WTC11 (cell line): Measurements from ENCODE around the gene ZNF770. TPM values are rescaled to one million over a fixed set of nuclear protein-coding genes. Genes with fewer than 3 reads are reported as not detected.

ENCODE experiments used
- ATAC-seq: fragments of 200-7000 bp; cut with Tn5 transposase; 2 replicates; pipeline ENCODE4 v1.10.0; 2021; ENCODE audit warnings: mild to moderate bottlenecking, moderate library complexity
- CTCF ChIA-PET: fragments of 300-600 bp; sonication (Branson Sonifier 250); formaldehyde crosslinking; loops from one replicate; lab custom pipeline; 2021; ENCODE audit warnings: antibody characterized with exemption; lab: Charles Lee
- POLR2A ChIA-PET: fragments of 350-600 bp; sonication (Branson Sonifier 250); formaldehyde crosslinking; loops from one replicate; lab custom pipeline; 2021; ENCODE audit warnings: antibody characterized with exemption; lab: Charles Lee
- DNase-seq: peaks from one replicate; pipeline ENCODE4 v3.0.0; 2021; ENCODE audit warnings: low spot score
- H3K27ac Mint-ChIP-seq: 2 replicates; pipeline ENCODE4 v1.8.0; 2021; ENCODE audit warnings: mixed read lengths
- H3K27me3 Mint-ChIP-seq: 2 replicates; pipeline ENCODE4 v1.8.0; 2021; ENCODE audit warnings: low read depth, mild to moderate bottlenecking, moderate library complexity, mixed read lengths
- H3K36me3 Mint-ChIP-seq: 2 replicates; pipeline ENCODE4 v1.8.0; 2021; ENCODE audit warnings: mixed read lengths
- H3K4me1 Mint-ChIP-seq: 2 replicates; pipeline ENCODE4 v1.8.0; 2022; ENCODE audit warnings: mixed read lengths
- H3K4me3 Mint-ChIP-seq: 2 replicates; pipeline ENCODE4 v1.8.0; 2021; ENCODE audit warnings: mild to moderate bottlenecking, moderate library complexity, mixed read lengths
- H3K9me3 Mint-ChIP-seq: 2 replicates; pipeline ENCODE4 v1.8.0; 2021; ENCODE audit warnings: mixed read lengths
- AR ChIP-seq: fragments of 250-450 bp; sonication (Bioruptor Pico); IDR thresholded peaks from 2 replicates; pipeline ENCODE4 v1.9.0; 2021; ENCODE audit warnings: mild to moderate bottlenecking
- ATF1 ChIP-seq: sonication (generic); formaldehyde crosslinking; IDR thresholded peaks from 2 replicates; pipeline ENCODE4 v1.8.1; 2023; ENCODE audit warnings: mild to moderate bottlenecking, moderate library complexity, missing genetic modification reagents
- EMX1 ChIP-seq: fragments of 250-450 bp; sonication (Bioruptor Pico); IDR thresholded peaks from 2 replicates; pipeline ENCODE4 v1.8.0; 2021; ENCODE audit warnings: mild to moderate bottlenecking
- FOXP4 ChIP-seq: sonication (generic); formaldehyde crosslinking; IDR thresholded peaks from 2 replicates; pipeline ENCODE4 v1.8.0; 2022; ENCODE audit warnings: mild to moderate bottlenecking, missing genetic modification reagents
- HMGXB4 ChIP-seq: sonication (generic); formaldehyde crosslinking; IDR thresholded peaks from 2 replicates; pipeline ENCODE4 v1.8.1; 2023; ENCODE audit warnings: mild to moderate bottlenecking, moderate library complexity, missing genetic modification reagents
- IRF1 ChIP-seq: sonication (generic); formaldehyde crosslinking; IDR thresholded peaks from 2 replicates; pipeline ENCODE4 v1.8.0; 2023; ENCODE audit warnings: missing genetic modification reagents
- IRF2 ChIP-seq: sonication (generic); formaldehyde crosslinking; IDR thresholded peaks from 2 replicates; pipeline ENCODE4 v1.8.0; 2022; ENCODE audit warnings: low read depth, missing genetic modification reagents, borderline replicate concordance
- KAT7 ChIP-seq: sonication (generic); formaldehyde crosslinking; IDR thresholded peaks from 2 replicates; pipeline ENCODE4 v1.8.1; 2023; ENCODE audit warnings: missing genetic modification reagents, mild to moderate bottlenecking, borderline replicate concordance
- MYBL2 ChIP-seq: sonication (generic); formaldehyde crosslinking; IDR thresholded peaks from 2 replicates; pipeline ENCODE4 v1.8.1; 2023; ENCODE audit warnings: mild to moderate bottlenecking, moderate library complexity, missing genetic modification reagents
- NR3C1 ChIP-seq: sonication (generic); formaldehyde crosslinking; conservative IDR thresholded peaks from 2 replicates; pipeline ENCODE4 v1.8.1; 2023; ENCODE audit warnings: low read depth, mild to moderate bottlenecking, missing genetic modification reagents
- PREB ChIP-seq: sonication (generic); formaldehyde crosslinking; IDR thresholded peaks from 2 replicates; pipeline ENCODE4 v1.8.1; 2022; ENCODE audit warnings: mild to moderate bottlenecking, missing genetic modification reagents, moderate library complexity, borderline replicate concordance
- SOX15 ChIP-seq: fragments of 250-450 bp; sonication (Bioruptor Pico); IDR thresholded peaks from 2 replicates; pipeline ENCODE4 v1.9.0; 2021; ENCODE audit warnings: mild to moderate bottlenecking
- STAT6 ChIP-seq: sonication (generic); formaldehyde crosslinking; conservative IDR thresholded peaks from 2 replicates; pipeline ENCODE4 v1.8.1; 2023; ENCODE audit warnings: mild to moderate bottlenecking, low read depth, missing genetic modification reagents, moderate library complexity
- TEAD4 ChIP-seq: sonication (generic); formaldehyde crosslinking; IDR thresholded peaks from 2 replicates; pipeline ENCODE4 v1.8.0; 2022; ENCODE audit warnings: mild to moderate bottlenecking, missing genetic modification reagents
- ZMAT4 ChIP-seq: fragments of 250-450 bp; sonication (Bioruptor Pico); IDR thresholded peaks from 2 replicates; pipeline ENCODE4 v1.9.0; 2021; ENCODE audit warnings: mild to moderate bottlenecking
- ZNF317 ChIP-seq: sonication (generic); formaldehyde crosslinking; IDR thresholded peaks from 2 replicates; pipeline ENCODE4 v1.8.1; 2023; ENCODE audit warnings: low read depth, mild to moderate bottlenecking, moderate library complexity, missing genetic modification reagents, borderline replicate concordance
- ZNF396 ChIP-seq: fragments of 250-450 bp; sonication (Bioruptor Pico); IDR thresholded peaks from 2 replicates; pipeline ENCODE4 v1.8.0; 2021; ENCODE audit warnings: mild to moderate bottlenecking, moderate library complexity, borderline replicate concordance
- total RNA-seq: library from RNA; stranded (reverse); gene quantifications from 3 replicates; pipeline ENCODE4 v1.2.3, GENCODE V29; 2021

The ZNF770 gene
- total RNA-seq, 1 experiment from 2014 or later, result 142 TPM

GRCh38 chr15:35028235-35028984 lies 40.3 kb upstream of the ZNF770 start:
- POLR2A ChIA-PET, result no interaction called here
- CTCF ChIA-PET, result interaction anchor here (0.8 to 1.3 kb wide), 3 partner anchors 9 to 59 kb away, joined by 3 to 6 read pairs (median 4); partner anchors contain the start of gene AQR
- Mint-ChIP-seq H3K9me3 (no peaks in the 10 kb centered on the region), H3K4me3 (no peak overlapping the region)
- TF ChIP-seq TEAD4 (CRISPR knock-in tag) (no peak), KAT7 (CRISPR knock-in tag) (no peak), ZNF396 (CRISPR knock-in tag) (no peak), HMGXB4 (CRISPR knock-in tag) (no peak), EMX1 (CRISPR knock-in tag) (no peak), FOXP4 (no peak), IRF2 (CRISPR knock-in tag) (no peak), NR3C1 (CRISPR knock-in tag) (no peak), IRF1 (CRISPR knock-in tag) (no peak), PREB (CRISPR knock-in tag) (no peak), ZNF317 (no peak), ZMAT4 (CRISPR knock-in tag) (no peak), SOX15 (CRISPR knock-in tag) (no peak), AR (CRISPR knock-in tag) (no peak), ATF1 (CRISPR knock-in tag) (no peak), MYBL2 (CRISPR knock-in tag) (no peak), STAT6 (CRISPR knock-in tag) (no peak)
- TF ChIP-seq, all 79 proteins: peak for 0
- DNase-seq, result no peak
- Mint-ChIP-seq H3K4me1 (peaks cover 32% of the 10 kb centered on the region), H3K27me3 (no peaks in the 10 kb centered on the region), H3K36me3 (no peaks in the 10 kb centered on the region), H3K27ac (no peak overlapping the region)
- no peak for ATAC-seq
